D721Med (cell line): ENCODE data around the gene FBRSL1.

Experiments
- DNase-seq: peaks from one replicate; pipeline ENCODE4 v3.0.0; 2011; ENCODE audit warnings: low spot score; ENCODE audit not compliant: insufficient read length
- FAIRE-seq: peaks from 2 replicates; lab custom pipeline; 2011; peaks lifted over from hg19 to GRCh38; lab: Jason Lieb, UNC
- CTCF ChIP-seq: IDR thresholded peaks from 2 replicates; pipeline ENCODE4 v1.5.1; 2012; ENCODE audit warnings: mild to moderate bottlenecking, control low read depth; ENCODE audit not compliant: insufficient read depth; ENCODE audit errors: missing control alignments

FBRSL1 gene

GRCh38 chr12:132506328-132507160 lies 16.6 kb downstream of the FBRSL1 start:
- TF ChIP-seq CTCF, result no peak
- DNase-seq, result no peak

GRCh38 chr12:132507161-132507538 lies 17.2 kb downstream of the FBRSL1 start:
- DNase-seq (no peak), FAIRE-seq (no peak)
- TF ChIP-seq CTCF, result no peak

More at GRCh38 chr12:132506328-132507160, 16.6 kb downstream of the FBRSL1 start:
- no peak for FAIRE-seq

- no peak for DNase-seq
- FAIRE-seq, result no peak
- TF ChIP-seq CTCF, result no peak
Observed at GRCh38 chr12:132507656-132508490, 17.9 kb downstream of the FBRSL1 start.

GRCh38 chr12:132508491-132508740 lies 18.5 kb downstream of the FBRSL1 start:
- no peak for TF ChIP-seq CTCF
- FAIRE-seq (no peak), DNase-seq (no peak)

- no peak for TF ChIP-seq CTCF
- FAIRE-seq (no peak), DNase-seq (no peak)
Observed at GRCh38 chr12:132508860-132509732, 19.1 kb downstream of the FBRSL1 start.

- FAIRE-seq (no peak), DNase-seq (no peak)
- no peak for TF ChIP-seq CTCF
Observed at GRCh38 chr12:132510111-132510724, 20.3 kb downstream of the FBRSL1 start.
